HepG2 (cell line): Measurements from ENCODE around the gene CARHSP1. TPM values are rescaled to one million over a fixed set of nuclear protein-coding genes. Genes with fewer than 3 reads are reported as not detected.

Experiments
- FUBP1 ChIP-seq: sonication (generic); formaldehyde crosslinking; IDR thresholded peaks from 2 replicates; pipeline ENCODE4 v1.5.1; 2020; ENCODE audit warnings: missing genetic modification reagents, mild to moderate bottlenecking, borderline replicate concordance
- HNRNPK ChIP-seq: fragments of 200-400 bp; formaldehyde crosslinking; IDR thresholded peaks from 2 replicates; pipeline ENCODE4 v1.6.1; 2018; ENCODE audit warnings: low read length, low read depth, moderate library complexity, mild to moderate bottlenecking; ENCODE audit not compliant: poor library complexity, severe bottlenecking
- HNRNPL ChIP-seq: fragments of 200-400 bp; formaldehyde crosslinking; IDR thresholded peaks from 2 replicates; pipeline ENCODE4 v1.6.1; 2017; ENCODE audit warnings: mild to moderate bottlenecking, low read depth, low read length
- IRF9 ChIP-seq: sonication (generic); formaldehyde crosslinking; IDR thresholded peaks from 2 replicates; pipeline ENCODE4 v1.8.0; 2022; ENCODE audit warnings: missing genetic modification reagents, mild to moderate bottlenecking, borderline replicate concordance
- MED8 ChIP-seq: sonication (generic); formaldehyde crosslinking; IDR thresholded peaks from 2 replicates; pipeline ENCODE4 v1.8.1; 2023; ENCODE audit warnings: mild to moderate bottlenecking, missing genetic modification reagents; ENCODE audit not compliant: insufficient replicate concordance
- NFKB2 ChIP-seq: sonication (generic); formaldehyde crosslinking; IDR thresholded peaks from 2 replicates; pipeline ENCODE4 v1.4.0; 2020; ENCODE audit warnings: missing genetic modification reagents, borderline replicate concordance
- NFYC ChIP-seq: IDR thresholded peaks from 2 replicates; pipeline ENCODE4 v1.6.1; 2016; ENCODE audit warnings: missing genetic modification reagents, missing compliant biosample characterization
- ZFP90 ChIP-seq: sonication (generic); formaldehyde crosslinking; IDR thresholded peaks from 2 replicates; pipeline ENCODE4 v1.8.0; 2022; ENCODE audit warnings: missing genetic modification reagents, mild to moderate bottlenecking, inconsistent platforms, borderline replicate concordance
- ZNF18 ChIP-seq: sonication (generic); formaldehyde crosslinking; IDR thresholded peaks from 2 replicates; pipeline ENCODE4 v1.8.0; 2022; ENCODE audit warnings: mild to moderate bottlenecking, missing genetic modification reagents; ENCODE audit not compliant: insufficient replicate concordance
- ZNF20 ChIP-seq: sonication (generic); formaldehyde crosslinking; IDR thresholded peaks from 2 replicates; pipeline ENCODE4 v1.4.0; 2020; ENCODE audit warnings: mild to moderate bottlenecking, moderate library complexity, missing genetic modification reagents
- ZNF484 ChIP-seq: sonication (generic); formaldehyde crosslinking; IDR thresholded peaks from 2 replicates; pipeline ENCODE4 v1.5.1; 2020; ENCODE audit warnings: mild to moderate bottlenecking, low read depth, missing genetic modification reagents, borderline replicate concordance
- ZNF646 ChIP-seq: sonication (generic); formaldehyde crosslinking; IDR thresholded peaks from 2 replicates; pipeline ENCODE4 v1.9.0; 2021; ENCODE audit warnings: mild to moderate bottlenecking, missing genetic modification reagents
- ZNF770 ChIP-seq: sonication (generic); formaldehyde crosslinking; IDR thresholded peaks from 2 replicates; pipeline ENCODE4 v1.5.0; 2020; ENCODE audit warnings: mild to moderate bottlenecking, missing genetic modification reagents
- polyA plus RNA-seq, 8 experiments: library from polyadenylated mRNA; depleted of rRNA in 3 of 8; stranded (reverse) in 7 of 8; unstranded in 1 of 8; fragments of >200 nt; fragmentation: Illumina TruSeq in 4 of 8; extraction: Trizol in 4 of 8; gene quantifications; 2 replicates each; pipeline versions ENCODE4 v1.2.1 to v1.2.3, GENCODE V29; 2011 to 2016; ENCODE audit warnings: low read depth in 4 of 8, missing spikeins in 1 of 8, mixed read lengths in 1 of 8; ENCODE audit not compliant: insufficient read depth in 1 of 8
- total RNA-seq, 5 experiments: library from RNA; depleted of rRNA; stranded (reverse); fragments of >200 nt; fragmentation: Illumina TruSeq; extraction: Trizol; gene quantifications; 2 replicates each; pipeline ENCODE4 v1.2.3, GENCODE V29; 2016; ENCODE audit warnings: low read depth in 1 of 5

CARHSP1 gene
- total and polyA plus RNA-seq, 2 of the 13 experiments (the other 11 are each of a cell fraction or from before 2014, with no cell fraction given): 173 to 345 TPM

GRCh38 chr16:8869212-8869987, 594 bp upstream of the CARHSP1 start (continued):
- TF ChIP-seq HNRNPK (no peak), FUBP1 (CRISPR knock-in tag) (no peak), ZNF770 (CRISPR knock-in tag) (no peak), ZFP90 (CRISPR knock-in tag) (no peak), HNRNPL (no peak), ZNF20 (CRISPR knock-in tag) (no peak), IRF9 (CRISPR knock-in tag) (no peak), NFKB2 (peak; percentile 81; the same call in 1 of the 2 replicates), MED8 (CRISPR knock-in tag) (no peak), NFYC (CRISPR knock-in tag) (peak; percentile 20), ZNF646 (CRISPR knock-in tag) (no peak), ZNF18 (CRISPR knock-in tag) (no peak), ZNF484 (CRISPR knock-in tag) (no peak)
